ENCODE results near the gene AMPD3. TPM values are rescaled to one million over a fixed set of nuclear protein-coding genes. Genes with fewer than 3 reads are reported as not detected.

Gene AMPD3
- total RNA-seq, 2 donors from 2014 or later: 2.8 to 5.3 TPM

DNA sequence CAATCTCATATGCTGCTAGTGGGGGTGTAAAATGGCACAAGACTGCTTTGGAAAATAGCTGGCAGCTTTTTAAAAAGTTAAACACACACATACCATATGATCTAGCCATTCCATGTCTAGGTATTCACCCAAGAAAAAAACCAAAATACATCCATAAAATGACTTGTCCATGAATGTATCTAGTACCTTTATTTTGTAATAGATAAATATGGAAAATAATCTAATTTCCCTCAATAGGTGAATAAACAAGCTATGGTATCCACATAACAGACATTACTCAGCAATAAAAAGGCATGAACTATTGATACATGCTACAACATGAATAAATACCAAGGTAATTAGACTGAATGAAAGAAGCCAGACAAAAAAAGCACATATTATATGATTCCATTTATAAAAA is 63.1 kb downstream of the AMPD3 start:
- H3K4me3 ChIP-seq: no peak overlapping the region
- H3K36me3 ChIP-seq: peaks cover 37% of the 10 kb centered on the region
- H3K27me3 ChIP-seq: no peaks in the 10 kb centered on the region
- peaks cover 0 to 7% of the 10 kb centered on the region in 2 donors for H3K4me1 ChIP-seq
- TF ChIP-seq, protein P1, sequence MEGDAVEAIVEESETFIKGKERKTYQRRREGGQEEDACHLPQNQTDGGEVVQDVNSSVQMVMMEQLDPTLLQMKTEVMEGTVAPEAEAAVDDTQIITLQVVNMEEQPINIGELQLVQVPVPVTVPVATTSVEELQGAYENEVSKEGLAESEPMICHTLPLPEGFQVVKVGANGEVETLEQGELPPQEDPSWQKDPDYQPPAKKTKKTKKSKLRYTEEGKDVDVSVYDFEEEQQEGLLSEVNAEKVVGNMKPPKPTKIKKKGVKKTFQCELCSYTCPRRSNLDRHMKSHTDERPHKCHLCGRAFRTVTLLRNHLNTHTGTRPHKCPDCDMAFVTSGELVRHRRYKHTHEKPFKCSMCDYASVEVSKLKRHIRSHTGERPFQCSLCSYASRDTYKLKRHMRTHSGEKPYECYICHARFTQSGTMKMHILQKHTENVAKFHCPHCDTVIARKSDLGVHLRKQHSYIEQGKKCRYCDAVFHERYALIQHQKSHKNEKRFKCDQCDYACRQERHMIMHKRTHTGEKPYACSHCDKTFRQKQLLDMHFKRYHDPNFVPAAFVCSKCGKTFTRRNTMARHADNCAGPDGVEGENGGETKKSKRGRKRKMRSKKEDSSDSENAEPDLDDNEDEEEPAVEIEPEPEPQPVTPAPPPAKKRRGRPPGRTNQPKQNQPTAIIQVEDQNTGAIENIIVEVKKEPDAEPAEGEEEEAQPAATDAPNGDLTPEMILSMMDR (IDR thresholded peaks at IDR 0.05): no peak
- no peak overlapping the region for H3K27ac ChIP-seq
- DNase-seq (ENCODE audit: low spot score): no peak
- no peaks in the 10 kb centered on the region for H3K9me3 ChIP-seq

DNA sequence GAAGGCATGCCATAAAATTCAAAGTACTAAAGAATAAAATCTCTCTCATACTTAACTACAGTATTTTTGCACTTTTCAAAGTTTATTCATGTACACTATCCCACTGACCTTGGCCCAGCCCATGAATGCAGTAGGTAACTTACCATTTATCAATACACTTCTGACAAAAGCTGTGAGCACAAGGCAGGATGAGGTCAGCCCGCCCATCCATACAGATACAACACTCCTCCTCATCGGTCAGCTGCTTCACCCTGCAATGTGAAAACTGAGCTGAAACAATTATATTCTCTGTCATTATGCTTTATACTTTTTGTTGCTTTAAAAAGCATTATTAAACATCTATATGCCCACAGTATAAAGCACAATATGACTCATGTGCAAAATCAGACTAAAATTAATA is 63.8 kb downstream of the AMPD3 start:
- Histone ChIP-seq H3K36me3 (peaks cover 44% of the 10 kb centered on the region), H3K4me1 (peaks cover 0 to 7% of the 10 kb centered on the region in 2 donors), H3K27me3 (no peaks in the 10 kb centered on the region), H3K9me3 (no peaks in the 10 kb centered on the region), H3K27ac (no peak overlapping the region), H3K4me3 (no peak overlapping the region)
- TF ChIP-seq, protein P1 (IDR thresholded peaks at IDR 0.05): no peak
- no peak for DNase-seq (ENCODE audit: low spot score)

DNA sequence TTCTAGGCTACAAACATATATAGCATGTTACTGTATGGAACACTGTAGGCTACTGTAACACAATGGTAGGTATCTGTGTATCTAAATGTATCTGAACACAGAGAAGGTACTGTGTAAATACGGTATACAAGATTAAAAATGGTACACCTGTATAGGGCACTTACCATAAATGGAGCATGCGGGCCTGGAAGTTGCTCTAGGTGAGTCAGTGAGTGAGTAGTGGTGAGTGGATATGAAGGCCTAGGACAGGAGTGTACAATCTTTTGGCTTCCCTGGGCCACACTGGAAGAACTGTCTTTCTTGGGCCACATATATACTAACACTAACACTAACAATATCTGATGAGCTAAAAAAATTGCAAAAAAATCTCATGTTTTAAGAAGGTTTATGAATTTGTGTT is 64.6 kb downstream of the AMPD3 start:
- no peak overlapping the region for H3K4me3 ChIP-seq
- TF ChIP-seq, protein P1 (IDR thresholded peaks at IDR 0.05): no peak
- H3K4me1 ChIP-seq: peaks cover 0 to 3% of the 10 kb centered on the region in 2 donors
- peaks cover 52% of the 10 kb centered on the region for H3K36me3 ChIP-seq
- H3K27ac ChIP-seq: no peak overlapping the region
- no peaks in the 10 kb centered on the region for H3K9me3 ChIP-seq
- no peak for DNase-seq (ENCODE audit: low spot score)
- H3K27me3 ChIP-seq: no peaks in the 10 kb centered on the region

DNA sequence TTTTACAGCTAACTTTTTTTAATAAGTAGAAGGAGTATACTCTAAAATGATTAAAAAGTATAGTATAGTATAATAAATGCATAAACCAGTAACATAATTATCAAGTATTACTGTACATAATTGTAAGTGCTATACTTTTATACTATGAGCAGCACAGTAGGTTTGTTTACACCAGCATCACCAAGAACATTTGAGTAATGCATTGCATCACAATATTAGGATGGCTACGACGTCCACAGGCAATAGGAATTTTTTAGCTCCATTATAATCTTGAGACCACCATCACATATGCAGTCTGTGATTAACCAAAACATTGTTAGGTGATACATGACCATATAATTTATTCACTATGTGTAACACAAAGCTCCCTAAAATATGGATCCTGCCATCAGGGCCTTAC is 65.5 kb downstream of the AMPD3 start:
- H3K27me3 ChIP-seq: no peaks in the 10 kb centered on the region
- H3K4me3 ChIP-seq: no peak overlapping the region
- peaks cover 61% of the 10 kb centered on the region for H3K36me3 ChIP-seq
- H3K27ac ChIP-seq: no peak overlapping the region
- no peaks in the 10 kb centered on the region for H3K9me3 ChIP-seq
- H3K4me1 ChIP-seq: no peaks in the 10 kb centered on the region
- TF ChIP-seq, protein P1 (IDR thresholded peaks at IDR 0.05): no peak
- DNase-seq (ENCODE audit: low spot score): no peak

DNA sequence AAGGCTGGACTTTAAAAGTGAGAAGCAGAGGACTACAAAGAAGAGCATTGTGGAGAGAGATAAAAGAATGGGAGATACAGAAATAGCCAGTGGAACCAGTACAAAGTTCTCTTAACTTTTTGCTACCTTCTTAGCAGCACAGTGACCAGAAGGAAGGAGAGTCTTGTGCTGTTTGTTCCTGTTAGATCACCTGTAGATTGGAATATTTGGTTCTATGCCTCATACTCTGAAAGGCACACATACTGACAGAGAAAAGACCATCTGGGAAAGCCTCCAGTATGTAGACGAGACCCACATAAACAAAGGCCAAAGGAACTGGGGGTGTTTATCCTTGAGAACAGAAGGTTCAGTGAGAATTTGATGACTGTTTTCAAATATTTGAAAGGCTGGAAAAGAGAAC is 67.2 kb downstream of the AMPD3 start:
- H3K4me1 ChIP-seq: no peaks in the 10 kb centered on the region
- no peak for DNase-seq (ENCODE audit: low spot score)
- H3K9me3 ChIP-seq: no peaks in the 10 kb centered on the region
- H3K27ac ChIP-seq: no peak overlapping the region
- H3K4me3 ChIP-seq: no peak overlapping the region
- peaks cover 70% of the 10 kb centered on the region for H3K36me3 ChIP-seq
- no peaks in the 10 kb centered on the region for H3K27me3 ChIP-seq
- TF ChIP-seq, protein P1 (IDR thresholded peaks at IDR 0.05): no peak

DNA sequence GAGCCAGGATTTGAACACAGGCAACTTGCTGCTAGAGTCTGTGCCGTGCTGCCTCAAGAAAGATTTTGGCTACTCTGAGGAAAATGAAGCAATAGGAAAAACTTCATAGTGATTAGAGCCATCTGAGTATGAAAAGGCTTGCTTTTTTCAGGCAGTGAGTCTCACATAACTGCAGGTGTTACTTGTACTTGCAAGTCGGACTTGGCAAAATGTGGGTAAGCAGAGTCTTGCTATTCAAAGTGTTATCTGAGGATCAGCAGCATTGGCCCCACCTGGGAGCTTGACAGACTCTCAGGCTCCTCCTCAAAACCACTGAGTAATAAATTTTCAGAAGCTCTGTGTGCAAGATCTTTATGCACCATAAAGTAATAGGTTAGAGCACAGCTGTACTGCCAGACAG is 67.9 kb downstream of the AMPD3 start:
- Histone ChIP-seq H3K9me3 (no peaks in the 10 kb centered on the region), H3K4me3 (no peak overlapping the region), H3K36me3 (peaks cover 70% of the 10 kb centered on the region), H3K4me1 (no peaks in the 10 kb centered on the region), H3K27ac (no peak overlapping the region), H3K27me3 (no peaks in the 10 kb centered on the region)
- TF ChIP-seq, protein P1 (IDR thresholded peaks at IDR 0.05): no peak
- no peak for DNase-seq (ENCODE audit: low spot score)

Measured in right atrium auricular region (tissue), 2 donors.